ENCODE data around the gene BEND7. TPM values are rescaled to one million over a fixed set of nuclear protein-coding genes. Genes with fewer than 3 reads are reported as not detected.

BEND7 gene
- total RNA-seq, result under 1 TPM in 1 of 5 experiments, not detected in 4; 0.17 TPM
- not detected for polyA plus RNA-seq
- total RNA-seq, result 0.40 reads per million

DNA sequence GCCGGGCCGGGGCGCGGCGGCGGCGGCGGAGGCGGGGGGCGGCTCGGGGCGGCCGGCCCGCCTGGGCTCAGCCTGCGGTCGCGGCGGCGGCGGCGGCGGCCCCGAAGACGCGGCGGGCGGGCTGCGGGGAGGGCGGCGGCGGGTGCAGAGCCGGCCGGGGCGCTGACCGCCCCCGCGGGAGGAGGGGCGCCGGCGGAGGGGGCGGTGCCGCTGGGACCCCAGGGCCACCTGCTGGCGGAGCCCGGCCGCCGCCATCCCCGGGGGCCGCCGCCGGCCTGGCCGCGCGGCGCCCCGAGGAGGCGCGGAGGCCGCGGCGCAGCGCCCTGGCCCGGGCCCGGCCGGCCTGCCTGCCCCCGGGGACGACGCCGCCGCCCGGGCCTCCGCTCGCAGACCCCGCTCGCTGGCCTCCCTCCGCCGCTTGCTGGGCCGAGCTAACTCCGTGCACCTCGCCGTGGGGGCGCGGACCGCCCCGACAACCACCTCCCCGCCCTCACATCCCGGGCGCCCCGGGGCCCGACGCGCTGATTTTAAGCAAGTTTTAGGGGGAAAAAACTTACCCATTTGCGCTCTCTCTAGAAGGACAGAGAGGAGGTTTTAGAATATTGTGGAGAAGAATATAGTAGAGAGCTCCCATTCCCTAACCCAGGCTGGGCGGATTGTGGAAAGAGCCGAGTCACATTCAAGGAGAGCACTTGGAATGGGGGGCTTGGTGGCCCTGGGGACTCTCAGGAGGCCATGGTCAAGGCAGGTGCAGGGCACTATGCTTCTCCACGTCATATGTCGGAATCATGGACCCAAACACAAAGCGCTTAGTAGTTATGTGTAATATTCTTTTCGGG is at the start of gene BEND7:
Gene BEND7, minus strand, starts transcription at position 140 of the 839 bp plus-strand sequence. CDS start 481 bp downstream, outside the sequence.
- Mint-ChIP-seq H3K9me3 (peaks cover 0 to 8% (median 0%) of the 10 kb centered on the region in 11 donors), H3K4me1 (peaks cover 4 to 16% (median 13%) of the 10 kb centered on the region in 7 donors), H3K27me3 (peaks cover 57 to 75% (median 69%) of the 10 kb centered on the region in 5 donors), H3K36me3 (no peaks in the 10 kb centered on the region), H3K4me3 (peak within 1 kb of the TSS; percentile 57 to 85 (median 76)), H3K27ac (no peak within 1 kb of the TSS)
- peak; percentile 31 for ATAC-seq
- no peaks in the 10 kb centered on the region for H3K9me3 ChIP-seq (ENCODE audit: control insufficient read depth in 2 of 3, low read length in 3 of 3)
- no peak within 1 kb of the TSS for H3K4me3 ChIP-seq (ENCODE audit: low read length)
- peak in 1 of 9 donors; percentile 38 for DNase-seq
- H3K4me1 ChIP-seq (ENCODE audit: control insufficient read depth in 2 of 2, insufficient read depth in 2 of 2, low read length in 2 of 2), result peaks cover 4% of the 10 kb centered on the region in 2 donors
- ChIA-PET POLR2A (no interaction called here), CTCF (no interaction called here)
- intact Hi-C loops (cut with micrococcal nuclease), result loop anchor here in 1 of 2 donors (2.0 kb wide), 1 partner anchor 58 kb away; the partner anchor contains the start of gene PRPF18
- no peak within 1 kb of the TSS for H3K27ac ChIP-seq (ENCODE audit: low read depth, low read length)
- no peaks in the 10 kb centered on the region for H3K36me3 ChIP-seq (ENCODE audit: control insufficient read depth in 2 of 3, insufficient read depth in 3 of 3, low read length in 3 of 3)
- peaks cover 6 to 17% of the 10 kb centered on the region in 2 donors for H3K27me3 ChIP-seq (ENCODE audit: control insufficient read depth in 2 of 2, insufficient read depth in 2 of 2, low read length in 2 of 2)

DNA sequence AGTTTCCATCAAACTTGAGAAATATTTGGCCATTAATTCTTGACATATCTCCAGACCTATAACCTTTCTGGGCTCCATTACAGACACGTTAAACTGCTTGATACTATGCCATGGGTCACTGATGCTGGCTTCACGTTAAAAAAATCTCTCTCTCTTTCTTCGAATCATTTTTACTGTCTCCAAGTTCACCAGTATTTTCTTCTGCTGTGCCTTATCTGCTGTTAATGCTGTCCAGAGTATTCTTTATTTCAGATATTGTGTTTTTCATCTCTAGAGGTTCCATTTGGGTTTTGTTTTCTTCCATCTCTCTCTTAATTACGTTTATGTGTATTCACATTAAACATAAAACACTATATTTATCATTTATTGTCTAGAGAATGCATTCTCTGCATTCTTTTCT is 45.1 kb upstream of the BEND7 start:
- POLR2A ChIA-PET, result no interaction called here

GRCh38 chr10:13571541-13571940 is 42.7 kb upstream of the BEND7 start:
- DNase-seq, result no peak
- intact Hi-C loops (cut with micrococcal nuclease), result no loop called here
- H3K4me3 Mint-ChIP-seq, result no peak overlapping the region
- no peaks in the 10 kb centered on the region for H3K27me3 ChIP-seq (ENCODE audit: control insufficient read depth in 2 of 2, insufficient read depth in 2 of 2, low read length in 2 of 2)
- ChIA-PET CTCF (no interaction called here), POLR2A (no interaction called here)
- no peak for ATAC-seq
- peaks cover 0 to 1% (median 0%) of the 10 kb centered on the region in 7 donors for H3K4me1 Mint-ChIP-seq
- H3K9me3 ChIP-seq (ENCODE audit: control insufficient read depth in 2 of 3, low read length in 3 of 3), result peaks cover 0 to 4% (median 0%) of the 10 kb centered on the region in 3 experiments
- peaks cover 0 to 11% (median 7%) of the 10 kb centered on the region in 5 donors for H3K36me3 Mint-ChIP-seq
- peaks cover 14 to 30% (median 22%) of the 10 kb centered on the region in 5 donors for H3K27me3 Mint-ChIP-seq
- H3K27ac Mint-ChIP-seq, result no peak overlapping the region
- no peaks in the 10 kb centered on the region for H3K36me3 ChIP-seq (ENCODE audit: control insufficient read depth in 2 of 3, insufficient read depth in 3 of 3, low read length in 3 of 3)
- no peak overlapping the region for H3K4me3 ChIP-seq (ENCODE audit: low read length)
- H3K4me1 ChIP-seq (ENCODE audit: control insufficient read depth in 2 of 2, insufficient read depth in 2 of 2, low read length in 2 of 2), result no peaks in the 10 kb centered on the region
- peaks cover 0 to 20% (median 9%) of the 10 kb centered on the region in 11 donors for H3K9me3 Mint-ChIP-seq
- H3K27ac ChIP-seq (ENCODE audit: low read depth, low read length), result no peak overlapping the region

More for the DNA sequence above, 45.1 kb upstream of the BEND7 start:
- H3K4me3 Mint-ChIP-seq, result no peak overlapping the region
- no peak overlapping the region for H3K27ac Mint-ChIP-seq
- DNase-seq (no peak), ATAC-seq (no peak)
- Histone ChIP-seq H3K4me3 (ENCODE audit: low read length) (no peak overlapping the region), H3K4me1 (ENCODE audit: control insufficient read depth in 2 of 2, insufficient read depth in 2 of 2, low read length in 2 of 2) (no peaks in the 10 kb centered on the region), H3K9me3 (ENCODE audit: control insufficient read depth in 2 of 3, low read length in 3 of 3) (peaks cover 0 to 4% (median 0%) of the 10 kb centered on the region in 3 experiments), H3K36me3 (ENCODE audit: control insufficient read depth in 2 of 3, insufficient read depth in 3 of 3, low read length in 3 of 3) (no peaks in the 10 kb centered on the region), H3K27ac (ENCODE audit: low read depth, low read length) (no peak overlapping the region), H3K27me3 (ENCODE audit: control insufficient read depth in 2 of 2, insufficient read depth in 2 of 2, low read length in 2 of 2) (no peaks in the 10 kb centered on the region)
- CTCF ChIA-PET, result no interaction called here
- intact Hi-C loops (cut with micrococcal nuclease), result no loop called here
- H3K27me3 Mint-ChIP-seq, result peaks cover 16 to 38% (median 24%) of the 10 kb centered on the region in 5 donors
- peaks cover 0 to 11% (median 7%) of the 10 kb centered on the region in 5 donors for H3K36me3 Mint-ChIP-seq
- no peaks in the 10 kb centered on the region for H3K4me1 Mint-ChIP-seq
- peaks cover 0 to 20% (median 9%) of the 10 kb centered on the region in 11 donors for H3K9me3 Mint-ChIP-seq

GRCh38 chr10:13567030-13567429 is 38.2 kb upstream of the BEND7 start:
- ChIA-PET CTCF (no interaction called here), POLR2A (no interaction called here)
- Mint-ChIP-seq H3K27me3 (peaks cover 5 to 28% (median 10%) of the 10 kb centered on the region in 5 donors), H3K4me1 (peaks cover 0 to 3% (median 0%) of the 10 kb centered on the region in 7 donors), H3K4me3 (no peak overlapping the region), H3K36me3 (no peaks in the 10 kb centered on the region), H3K27ac (no peak overlapping the region), H3K9me3 (peaks cover 0 to 5% (median 0%) of the 10 kb centered on the region in 11 donors)
- H3K9me3 ChIP-seq (ENCODE audit: control insufficient read depth in 2 of 3, low read length in 3 of 3), result no peaks in the 10 kb centered on the region
- no peaks in the 10 kb centered on the region for H3K4me1 ChIP-seq (ENCODE audit: control insufficient read depth in 2 of 2, insufficient read depth in 2 of 2, low read length in 2 of 2)
- H3K27ac ChIP-seq (ENCODE audit: low read depth, low read length), result no peak overlapping the region
- intact Hi-C loops (cut with micrococcal nuclease), result no loop called here
- H3K4me3 ChIP-seq (ENCODE audit: low read length), result no peak overlapping the region
- no peaks in the 10 kb centered on the region for H3K36me3 ChIP-seq (ENCODE audit: control insufficient read depth in 2 of 3, insufficient read depth in 3 of 3, low read length in 3 of 3)
- H3K27me3 ChIP-seq (ENCODE audit: control insufficient read depth in 2 of 2, insufficient read depth in 2 of 2, low read length in 2 of 2), result no peaks in the 10 kb centered on the region
- no peak for DNase-seq
- peak; percentile 63 for ATAC-seq

- H3K36me3 ChIP-seq (ENCODE audit: control insufficient read depth in 2 of 3, insufficient read depth in 3 of 3, low read length in 3 of 3), result no peaks in the 10 kb centered on the region
- Mint-ChIP-seq H3K27ac (no peak overlapping the region), H3K9me3 (peaks cover 0 to 5% (median 0%) of the 10 kb centered on the region in 11 donors), H3K36me3 (no peaks in the 10 kb centered on the region), H3K27me3 (peaks cover 5 to 28% (median 6%) of the 10 kb centered on the region in 5 donors), H3K4me3 (no peak overlapping the region), H3K4me1 (peaks cover 0 to 3% (median 0%) of the 10 kb centered on the region in 7 donors)
- H3K27ac ChIP-seq (ENCODE audit: low read depth, low read length), result no peak overlapping the region
- no peak for ATAC-seq
- POLR2A ChIA-PET, result no interaction called here
- H3K4me3 ChIP-seq (ENCODE audit: low read length), result no peak overlapping the region
- intact Hi-C loops (cut with micrococcal nuclease), result no loop called here
- H3K27me3 ChIP-seq (ENCODE audit: control insufficient read depth in 2 of 2, insufficient read depth in 2 of 2, low read length in 2 of 2), result no peaks in the 10 kb centered on the region
- DNase-seq, result no peak
- no peaks in the 10 kb centered on the region for H3K4me1 ChIP-seq (ENCODE audit: control insufficient read depth in 2 of 2, insufficient read depth in 2 of 2, low read length in 2 of 2)
- CTCF ChIA-PET, result no interaction called here
- no peaks in the 10 kb centered on the region for H3K9me3 ChIP-seq (ENCODE audit: control insufficient read depth in 2 of 3, low read length in 3 of 3)
Observed at GRCh38 chr10:13564576-13564975, 35.8 kb upstream of the BEND7 start.

DNA sequence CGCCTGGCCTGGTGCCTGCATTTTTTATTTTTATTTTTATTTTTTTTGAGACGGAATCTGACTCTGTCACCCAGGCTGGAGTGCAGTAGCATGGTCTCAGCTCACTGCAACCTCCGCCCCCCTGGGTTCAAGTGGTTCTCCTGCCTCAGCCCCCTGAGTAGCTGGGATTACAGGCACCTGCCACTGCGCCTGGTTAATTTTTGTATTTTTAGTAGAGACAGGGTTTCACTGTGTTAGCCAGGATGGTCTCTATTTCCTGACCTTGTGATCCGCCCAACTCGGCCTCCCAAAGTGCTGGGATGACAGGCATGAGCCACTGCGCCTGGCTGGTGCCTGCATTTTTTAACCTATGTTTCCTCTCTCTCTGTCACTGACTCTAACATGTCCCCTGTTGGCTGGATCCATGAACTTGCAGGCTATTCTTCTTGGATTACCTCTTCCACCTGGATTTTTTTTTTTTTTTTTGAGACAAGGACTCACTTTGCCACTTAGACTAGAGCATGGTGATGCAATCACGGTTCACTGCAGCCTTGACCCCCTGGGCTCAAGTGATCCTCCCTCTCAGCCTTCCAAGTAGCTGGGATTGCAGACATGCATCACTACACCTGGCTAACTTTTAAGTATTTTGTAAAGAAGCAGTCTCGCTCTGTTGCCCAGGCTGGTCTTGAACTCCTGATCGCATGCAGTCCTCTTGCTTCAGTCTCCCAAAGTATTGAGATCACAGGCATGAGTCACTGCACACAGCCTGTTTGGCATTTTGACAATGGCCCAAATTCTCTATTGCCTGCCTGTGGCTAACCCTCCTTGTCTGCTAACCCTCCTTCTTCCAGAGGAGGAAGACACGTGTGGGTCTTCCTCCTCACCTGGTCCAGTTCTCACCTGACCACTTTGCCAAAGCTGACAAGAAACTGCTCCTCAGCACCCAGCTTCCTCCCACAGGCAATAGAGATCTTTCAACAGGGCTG is 34.9 kb upstream of the BEND7 start:
- Histone ChIP-seq H3K4me3 (ENCODE audit: low read length) (no peak overlapping the region), H3K27ac (ENCODE audit: low read depth, low read length) (no peak overlapping the region), H3K36me3 (ENCODE audit: control insufficient read depth in 2 of 3, insufficient read depth in 3 of 3, low read length in 3 of 3) (no peaks in the 10 kb centered on the region), H3K9me3 (ENCODE audit: control insufficient read depth in 2 of 3, low read length in 3 of 3) (no peaks in the 10 kb centered on the region), H3K4me1 (ENCODE audit: control insufficient read depth in 2 of 2, insufficient read depth in 2 of 2, low read length in 2 of 2) (no peaks in the 10 kb centered on the region), H3K27me3 (ENCODE audit: control insufficient read depth in 2 of 2, insufficient read depth in 2 of 2, low read length in 2 of 2) (no peaks in the 10 kb centered on the region)
- POLR2A ChIA-PET, result no interaction called here
- no peak overlapping the region for H3K27ac Mint-ChIP-seq
- peaks cover 0 to 5% (median 0%) of the 10 kb centered on the region in 11 donors for H3K9me3 Mint-ChIP-seq
- H3K4me3 Mint-ChIP-seq, result no peak overlapping the region
- peaks cover 5 to 24% (median 10%) of the 10 kb centered on the region in 5 donors for H3K27me3 Mint-ChIP-seq
- no peak for ATAC-seq
- intact Hi-C loops (cut with micrococcal nuclease), result no loop called here
- H3K36me3 Mint-ChIP-seq, result no peaks in the 10 kb centered on the region
- CTCF ChIA-PET, result interaction anchor here (0.6 kb wide), 1 partner anchor 16 kb away, joined by 3 read pairs; no protein-coding TSS in a partner anchor
- no peak for DNase-seq
- H3K4me1 Mint-ChIP-seq, result peaks cover 0 to 3% (median 0%) of the 10 kb centered on the region in 7 donors

All from naive thymus-derived CD4-positive, alpha-beta T cell (primary cell).